Measurements from ENCODE around the gene NGEF. TPM values are rescaled to one million over a fixed set of nuclear protein-coding genes. Genes with fewer than 3 reads are reported as not detected.

The NGEF gene
- total and polyA plus RNA-seq, 2 experiments from 2014 or later: 2.0 to 2.9 TPM

GRCh38 chr2:232980683-232981082 lies 32.4 kb downstream of the NGEF start:
- Histone ChIP-seq H3K27ac (no peak overlapping the region), H3K4me1 (ENCODE audit: low read depth) (no peaks in the 10 kb centered on the region), H3K9me3 (ENCODE audit: low read depth) (no peaks in the 10 kb centered on the region), H3K36me3 (no peaks in the 10 kb centered on the region), H3K27me3 (peaks cover 8% of the 10 kb centered on the region), H3K4me3 (no peak overlapping the region)
- DNase-seq (ENCODE audit: low read depth in 1 of 2, low spot score in 1 of 2): no peak
- TF ChIP-seq CTCF (IDR thresholded peaks at IDR 0.05; ENCODE audit: low read depth, low read length): no peak

- no peaks in the 10 kb centered on the region for H3K9me3 ChIP-seq (ENCODE audit: low read depth)
- no peaks in the 10 kb centered on the region for H3K36me3 ChIP-seq
- peaks cover 12% of the 10 kb centered on the region for H3K27me3 ChIP-seq
- no peaks in the 10 kb centered on the region for H3K4me1 ChIP-seq (ENCODE audit: low read depth)
- peak in 1 of 2 donors; percentile 14 for DNase-seq (ENCODE audit: low read depth in 1 of 2, low spot score in 1 of 2)
- no peak overlapping the region for H3K4me3 ChIP-seq
- no peak for TF ChIP-seq CTCF (IDR thresholded peaks at IDR 0.05; ENCODE audit: low read depth, low read length)
- no peak overlapping the region for H3K27ac ChIP-seq
Observed at GRCh38 chr2:232979871-232980461, 33.1 kb downstream of the NGEF start.

GRCh38 chr2:232977438-232977971 lies 35.6 kb downstream of the NGEF start:
- no peak for TF ChIP-seq CTCF (IDR thresholded peaks at IDR 0.05; ENCODE audit: low read depth, low read length)
- Histone ChIP-seq H3K4me3 (no peak overlapping the region), H3K9me3 (ENCODE audit: low read depth) (no peaks in the 10 kb centered on the region), H3K27me3 (peaks cover 13% of the 10 kb centered on the region), H3K36me3 (no peaks in the 10 kb centered on the region), H3K27ac (no peak overlapping the region), H3K4me1 (ENCODE audit: low read depth) (peaks cover 6% of the 10 kb centered on the region)
- no peak for DNase-seq (ENCODE audit: low read depth in 1 of 2, low spot score in 1 of 2)

GRCh38 chr2:232976666-232977437 lies 36.2 kb downstream of the NGEF start:
- H3K4me3 ChIP-seq: no peak overlapping the region
- no peak for DNase-seq (ENCODE audit: low read depth in 1 of 2, low spot score in 1 of 2)
- peaks cover 13% of the 10 kb centered on the region for H3K27me3 ChIP-seq
- H3K27ac ChIP-seq: no peak overlapping the region
- TF ChIP-seq CTCF (IDR thresholded peaks at IDR 0.05; ENCODE audit: low read depth, low read length): no peak
- peaks cover 6% of the 10 kb centered on the region for H3K4me1 ChIP-seq (ENCODE audit: low read depth)
- no peaks in the 10 kb centered on the region for H3K9me3 ChIP-seq (ENCODE audit: low read depth)
- no peaks in the 10 kb centered on the region for H3K36me3 ChIP-seq

- Histone ChIP-seq H3K9me3 (ENCODE audit: low read depth) (no peaks in the 10 kb centered on the region), H3K27ac (no peak overlapping the region), H3K36me3 (no peaks in the 10 kb centered on the region), H3K4me3 (no peak overlapping the region), H3K27me3 (peaks cover 13% of the 10 kb centered on the region), H3K4me1 (ENCODE audit: low read depth) (peaks cover 6% of the 10 kb centered on the region)
- TF ChIP-seq CTCF (IDR thresholded peaks at IDR 0.05; ENCODE audit: low read depth, low read length): no peak
- DNase-seq (ENCODE audit: low read depth in 1 of 2, low spot score in 1 of 2): no peak
Observed at GRCh38 chr2:232976176-232976575, 36.9 kb downstream of the NGEF start.
